ENCODE results near the gene SEMA5A.
"Not testable (repeated sequence)": the region's sequence is repeated elsewhere in the genome, so short reads cannot be mapped to it uniquely, and the experiment has no call there.

Gene SEMA5A

DNA sequence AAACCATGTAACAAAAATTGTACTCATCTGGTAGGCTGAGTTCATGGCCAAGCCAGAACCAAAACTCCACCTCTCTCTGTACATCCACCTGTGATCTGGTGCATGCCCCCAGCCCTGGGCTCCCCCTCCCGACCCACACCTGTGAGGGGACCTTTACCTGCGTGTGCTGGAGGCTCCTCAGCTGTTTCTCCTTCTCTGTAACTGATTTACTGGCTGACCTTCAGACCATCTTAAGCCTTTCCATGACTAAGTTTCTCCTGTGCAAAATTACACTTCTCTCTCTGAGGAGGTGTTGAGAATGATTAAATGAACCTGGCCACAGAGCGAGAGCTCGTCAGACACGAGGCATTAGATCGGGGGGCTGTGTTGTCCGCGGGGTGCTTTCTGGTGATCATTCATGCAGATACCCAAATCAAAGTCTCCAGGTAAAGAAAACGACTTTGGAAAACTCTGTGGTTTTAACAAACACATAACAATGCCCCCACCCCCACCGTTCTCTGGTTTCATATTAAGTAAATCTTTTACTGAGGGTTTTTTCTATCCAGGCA is 136.4 kb downstream of the SEMA5A start:
- DNase-seq = no peak

- DNase-seq = no peak
Measured at GRCh38 chr5:9408964-9409363, 136.9 kb downstream of the SEMA5A start.

DNA sequence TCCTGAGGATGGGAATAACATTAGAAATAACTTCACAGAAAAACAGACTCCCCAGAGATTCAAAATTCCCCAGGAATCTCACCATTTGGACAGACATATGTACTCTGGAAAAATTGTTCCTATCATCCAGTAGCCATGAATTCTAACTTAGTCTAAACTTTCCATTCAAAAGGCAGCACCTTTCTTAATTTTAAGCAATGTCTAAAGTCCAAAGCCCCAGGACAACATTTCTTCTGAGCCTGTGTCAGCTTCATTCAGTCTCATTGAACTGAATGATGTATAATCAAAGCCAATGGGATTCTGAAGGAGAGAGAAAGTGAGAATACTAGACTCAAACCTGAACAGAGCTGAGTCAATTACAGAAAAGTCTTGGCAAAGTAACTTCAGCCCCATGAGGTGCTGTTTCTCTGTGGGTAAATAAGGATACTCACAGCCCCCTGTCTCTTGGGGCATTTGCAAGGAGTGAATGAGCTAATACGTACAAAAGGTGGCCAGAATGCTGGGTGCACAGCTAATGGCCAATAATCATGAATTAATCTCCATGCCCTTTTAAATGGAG is 140.6 kb downstream of the SEMA5A start:
- DNase-seq = no peak

GRCh38 chr5:9401786-9402472 is 143.9 kb downstream of the SEMA5A start:
- DNase-seq = no peak

GRCh38 chr5:9399783-9400182 is 146.1 kb downstream of the SEMA5A start:
- DNase-seq = not testable (repeated sequence)

- no peak for DNase-seq
Measured at GRCh38 chr5:9399094-9399493, 146.8 kb downstream of the SEMA5A start.

GRCh38 chr5:9398227-9398626 is 147.6 kb downstream of the SEMA5A start:
- no peak for DNase-seq

DNA sequence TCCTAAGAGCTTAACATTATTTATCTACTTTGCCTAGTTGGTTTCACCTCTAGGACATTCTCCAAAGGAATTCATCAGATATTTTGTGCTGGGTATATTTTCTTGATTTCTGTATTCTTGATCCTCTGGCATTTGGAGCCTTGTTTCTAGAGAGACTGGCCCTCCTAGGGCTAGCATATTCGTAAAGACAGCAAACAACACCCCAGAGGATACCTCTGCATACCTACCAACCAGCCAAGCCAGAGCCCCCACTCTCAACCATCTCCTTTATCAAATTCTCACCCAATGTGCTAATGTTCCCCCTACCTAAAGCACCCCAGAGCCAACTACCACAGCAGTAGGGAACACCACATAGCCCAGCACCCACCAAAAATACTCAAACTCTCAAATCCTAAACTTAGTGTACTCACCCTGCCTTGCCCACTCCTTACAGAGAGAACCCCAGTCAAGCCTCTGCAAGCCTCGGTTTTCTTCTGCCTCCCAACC is 149.5 kb downstream of the SEMA5A start:
- DNase-seq = no peak

DNA sequence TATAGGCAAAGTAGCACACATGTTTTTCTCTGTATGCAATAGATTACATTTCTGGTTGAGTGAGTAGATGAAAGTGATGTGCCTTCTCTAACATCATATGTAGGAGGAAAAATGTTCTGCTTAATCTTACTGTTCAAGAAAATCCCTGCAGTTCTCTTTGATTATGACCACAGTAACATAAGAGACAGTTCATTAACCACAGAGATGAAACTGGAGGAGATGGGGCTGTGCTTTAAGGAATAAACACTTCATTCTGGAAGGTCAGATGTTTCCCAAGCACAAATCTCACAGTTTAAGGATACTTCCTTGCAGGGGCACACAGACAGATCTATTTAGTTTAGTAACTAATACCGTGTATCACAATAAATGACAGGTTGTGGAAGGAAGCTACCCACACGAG is 150.2 kb downstream of the SEMA5A start:
- no peak for DNase-seq

DNA sequence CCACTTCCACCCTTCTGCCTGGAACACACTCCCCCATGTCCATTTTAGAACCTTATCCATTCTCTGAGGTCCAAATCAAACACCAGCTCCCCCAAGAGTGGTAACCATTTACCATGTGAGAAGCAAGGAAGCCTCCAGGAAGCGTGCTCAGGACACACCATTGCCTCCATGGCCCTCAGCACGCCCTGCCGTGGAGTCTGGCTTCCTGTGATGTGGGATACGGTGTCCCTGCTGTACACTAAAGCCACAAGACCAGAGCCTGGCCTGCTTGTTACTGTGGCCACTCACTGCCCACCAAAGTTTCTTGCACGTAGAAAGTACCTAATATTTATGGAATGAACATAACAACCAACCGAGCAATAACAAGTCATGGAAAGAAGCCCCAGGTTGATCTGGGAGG is 151.7 kb downstream of the SEMA5A start:
- DNase-seq = no peak

DNA sequence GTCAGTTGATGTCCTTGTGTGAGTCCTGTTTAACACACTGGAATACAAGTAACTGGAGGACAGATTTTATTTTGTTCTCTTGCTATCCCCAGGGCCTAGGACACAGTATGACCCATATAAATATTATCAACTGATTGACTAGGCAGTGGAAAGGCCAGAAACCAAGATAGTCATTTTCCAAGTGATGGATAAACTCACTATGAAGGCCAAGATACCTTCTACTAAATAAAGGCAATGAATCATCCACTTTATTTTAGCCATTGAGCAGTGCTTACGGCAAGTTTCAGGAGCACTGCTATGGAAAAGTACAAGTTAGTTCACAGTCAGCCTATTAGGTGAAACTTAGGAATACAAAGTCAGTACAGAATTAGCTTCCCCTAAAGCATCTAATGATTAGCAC is 153.2 kb downstream of the SEMA5A start:
- no peak for DNase-seq

GRCh38 chr5:9391080-9391479 is 154.8 kb downstream of the SEMA5A start:
- DNase-seq = no peak

- no peak for DNase-seq
Measured at GRCh38 chr5:9390113-9390512, 155.8 kb downstream of the SEMA5A start.

DNA sequence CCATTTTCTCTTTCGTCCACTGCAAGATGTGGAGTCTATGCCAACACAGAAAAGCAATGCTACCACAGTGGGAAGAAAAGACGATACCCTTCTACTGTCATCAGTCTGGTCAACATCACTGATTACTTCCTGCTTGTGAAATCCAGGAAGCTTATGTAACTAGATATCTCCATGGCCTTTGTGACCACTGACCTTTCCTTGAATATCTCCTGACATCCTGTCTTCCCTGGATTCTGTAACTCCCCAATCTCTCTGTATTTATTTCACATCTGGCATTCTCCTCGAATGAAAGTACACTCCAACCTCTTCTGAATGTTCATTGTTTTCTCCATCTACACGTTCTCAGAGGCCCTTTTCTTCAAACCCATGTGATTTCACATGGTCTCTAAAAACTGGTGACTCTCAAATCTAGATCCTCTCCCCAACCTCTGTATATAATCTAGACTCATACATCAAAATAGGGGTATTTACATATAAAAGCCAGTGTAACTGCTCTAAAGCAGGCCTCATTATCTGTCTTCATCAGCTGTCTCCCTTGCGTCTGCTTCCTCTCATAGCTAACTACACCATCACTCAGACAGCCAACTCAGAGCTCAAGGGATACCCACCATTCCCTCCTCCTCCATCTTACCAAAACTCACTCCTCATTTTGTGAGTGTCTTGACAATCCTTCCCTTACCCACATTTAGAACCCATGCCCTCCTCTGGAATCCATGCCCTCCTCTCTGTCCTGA is 156.8 kb downstream of the SEMA5A start:
- DNase-seq = no peak

DNA sequence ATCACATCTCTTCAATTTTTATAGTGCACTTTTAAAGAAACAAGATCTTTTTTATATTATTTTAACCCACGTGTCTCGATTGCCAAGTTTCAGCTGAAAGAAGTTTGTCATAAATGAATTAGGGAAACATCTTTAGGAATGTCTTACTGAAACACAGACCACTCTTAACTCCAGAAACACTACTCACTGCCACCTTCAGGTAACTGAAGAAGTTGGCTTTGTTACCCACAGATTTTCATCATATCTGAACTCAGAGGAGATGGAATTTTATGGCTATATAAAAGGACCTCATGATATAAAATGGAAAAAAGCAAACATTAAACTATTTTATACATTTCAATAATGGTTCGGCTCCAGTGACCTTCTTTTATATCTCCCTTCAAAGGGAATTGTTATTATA is 158.0 kb downstream of the SEMA5A start:
- no peak for DNase-seq

DNA sequence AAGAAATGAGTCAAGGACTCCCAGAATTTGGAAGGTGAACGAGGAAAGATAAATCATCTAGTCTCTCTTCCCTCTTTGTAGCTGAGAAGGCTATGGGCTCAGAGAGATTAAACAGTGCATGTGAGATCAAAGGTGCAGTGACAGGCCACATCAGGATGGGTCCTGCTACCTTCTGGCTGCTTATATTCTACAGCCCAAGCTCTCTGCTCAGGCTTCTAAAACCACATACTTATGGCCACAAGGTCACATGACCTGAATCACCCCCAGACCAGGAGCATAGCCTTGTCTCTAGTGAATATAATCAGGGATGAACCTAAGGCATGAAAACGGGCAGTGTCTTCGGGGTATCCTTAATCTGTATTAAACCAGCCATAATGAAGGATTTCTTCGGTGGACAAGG is 158.9 kb downstream of the SEMA5A start:
- no peak for DNase-seq

- no peak for DNase-seq
Measured at GRCh38 chr5:9382522-9382921, 163.4 kb downstream of the SEMA5A start.

- no peak for DNase-seq
Measured at GRCh38 chr5:9381464-9381863, 164.4 kb downstream of the SEMA5A start.

GRCh38 chr5:9380109-9380508 is 165.8 kb downstream of the SEMA5A start:
- no peak for DNase-seq

DNA sequence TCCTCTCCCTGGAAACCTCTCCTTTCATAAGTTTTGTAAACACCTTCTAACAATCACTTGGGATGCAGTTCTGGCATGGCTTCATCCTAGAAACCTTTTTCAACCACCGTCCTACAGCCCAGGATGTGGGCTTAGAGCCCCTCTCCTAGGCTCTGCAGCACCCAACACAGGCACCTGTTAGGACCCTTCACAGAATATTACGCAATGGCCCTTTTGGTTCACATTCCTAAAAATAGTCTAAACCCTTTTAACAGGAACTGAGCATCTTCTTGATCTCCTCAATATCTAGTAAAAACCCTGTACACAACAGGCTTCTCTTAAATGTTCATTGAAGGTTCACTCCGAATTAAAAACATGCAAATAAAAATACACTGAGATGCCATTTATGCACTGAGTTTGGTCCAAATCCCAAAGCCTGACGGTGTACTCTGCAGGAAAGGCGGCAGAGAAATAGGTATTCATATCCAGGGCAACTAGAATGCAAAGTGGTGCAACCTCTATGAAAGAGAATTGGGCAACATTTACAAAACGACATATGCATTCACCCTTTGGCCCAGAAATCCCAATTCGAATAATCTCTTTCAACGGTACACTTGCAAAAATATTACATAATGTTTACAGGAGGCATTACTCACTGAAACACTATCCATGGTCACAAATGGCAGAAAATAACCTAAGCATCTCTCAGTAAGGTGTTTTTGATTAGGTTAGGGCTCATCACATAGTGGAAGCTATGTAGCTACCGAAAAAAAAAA is 169.3 kb downstream of the SEMA5A start:
- no peak for DNase-seq

GRCh38 chr5:9375756-9376155 is 170.1 kb downstream of the SEMA5A start:
- no peak for DNase-seq

DNA sequence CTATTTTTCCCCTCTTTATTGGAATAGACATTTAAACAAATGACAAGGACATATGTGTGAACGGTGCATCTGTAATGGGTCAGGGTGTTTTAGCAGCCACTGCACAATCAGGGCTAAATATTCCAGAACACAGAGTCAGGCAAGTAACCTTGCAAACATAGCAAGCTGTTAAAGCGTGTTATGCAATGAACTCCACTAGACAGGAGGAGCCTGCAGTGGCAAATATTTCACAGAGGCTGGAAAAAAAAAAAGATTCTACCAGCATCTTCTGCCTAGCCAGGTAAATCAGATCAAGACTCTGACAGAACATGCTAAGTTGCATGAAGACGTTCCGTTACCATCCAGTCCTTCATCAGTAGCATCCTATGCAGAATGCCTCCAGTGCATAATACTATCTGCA is 171.8 kb downstream of the SEMA5A start:
- DNase-seq = no peak
